BE2C (cell line): ENCODE data around the gene ARMC6.

Source experiments
- DNase-seq: peaks from one replicate; pipeline ENCODE4 v3.0.0-alpha.2; 2020
- H3K27me3 ChIP-seq: fragments of 250-450 bp; sonication (Bioruptor Pico); 2 replicates; pipeline ENCODE4 v1.5.1; 2020; ENCODE audit warnings: mild to moderate bottlenecking
- H3K36me3 ChIP-seq: fragments of 250-450 bp; sonication (Bioruptor Pico); 2 replicates; pipeline ENCODE4 v1.5.1; 2020; ENCODE audit warnings: mild to moderate bottlenecking
- H3K4me1 ChIP-seq: fragments of 250-450 bp; sonication (Bioruptor Pico); 2 replicates; pipeline ENCODE4 v1.5.1; 2020
- H3K4me3 ChIP-seq: 2 replicates; pipeline ENCODE4 v1.5.1; 2011; ENCODE audit warnings: low read depth, low read length
- H3K9me3 ChIP-seq: fragments of 250-450 bp; sonication (Bioruptor Pico); 2 replicates; pipeline ENCODE4 v1.5.1; 2020
- TF ChIP-seq, protein P1 (sequence below): IDR thresholded peaks from 2 replicates; pipeline ENCODE4 v1.5.1; 2012; ENCODE audit warnings: mild to moderate bottlenecking, low read depth, low read length

Gene ARMC6

DNA sequence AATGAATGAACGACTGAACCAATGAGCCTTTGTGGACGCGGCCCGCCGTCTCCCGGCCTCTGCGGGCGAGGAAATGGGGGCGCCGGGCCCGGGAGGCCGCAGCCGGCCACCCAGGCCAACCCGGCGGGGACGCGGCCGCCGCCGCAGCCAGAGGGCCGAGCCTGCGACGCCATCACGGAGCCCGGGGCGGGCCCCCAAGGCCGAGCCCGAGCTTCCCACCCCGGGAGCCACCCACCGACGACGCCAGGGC, 302 bp upstream of the ARMC6 start:
- TF ChIP-seq, protein P1, sequence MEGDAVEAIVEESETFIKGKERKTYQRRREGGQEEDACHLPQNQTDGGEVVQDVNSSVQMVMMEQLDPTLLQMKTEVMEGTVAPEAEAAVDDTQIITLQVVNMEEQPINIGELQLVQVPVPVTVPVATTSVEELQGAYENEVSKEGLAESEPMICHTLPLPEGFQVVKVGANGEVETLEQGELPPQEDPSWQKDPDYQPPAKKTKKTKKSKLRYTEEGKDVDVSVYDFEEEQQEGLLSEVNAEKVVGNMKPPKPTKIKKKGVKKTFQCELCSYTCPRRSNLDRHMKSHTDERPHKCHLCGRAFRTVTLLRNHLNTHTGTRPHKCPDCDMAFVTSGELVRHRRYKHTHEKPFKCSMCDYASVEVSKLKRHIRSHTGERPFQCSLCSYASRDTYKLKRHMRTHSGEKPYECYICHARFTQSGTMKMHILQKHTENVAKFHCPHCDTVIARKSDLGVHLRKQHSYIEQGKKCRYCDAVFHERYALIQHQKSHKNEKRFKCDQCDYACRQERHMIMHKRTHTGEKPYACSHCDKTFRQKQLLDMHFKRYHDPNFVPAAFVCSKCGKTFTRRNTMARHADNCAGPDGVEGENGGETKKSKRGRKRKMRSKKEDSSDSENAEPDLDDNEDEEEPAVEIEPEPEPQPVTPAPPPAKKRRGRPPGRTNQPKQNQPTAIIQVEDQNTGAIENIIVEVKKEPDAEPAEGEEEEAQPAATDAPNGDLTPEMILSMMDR = no peak
- H3K36me3 ChIP-seq = peaks cover 54% of the 10 kb centered on the region
- no peak for DNase-seq
- no peaks in the 10 kb centered on the region for H3K27me3 ChIP-seq
- no peaks in the 10 kb centered on the region for H3K9me3 ChIP-seq
- no peaks in the 10 kb centered on the region for H3K4me1 ChIP-seq
- peak overlapping the region; percentile 89 for H3K4me3 ChIP-seq

DNA sequence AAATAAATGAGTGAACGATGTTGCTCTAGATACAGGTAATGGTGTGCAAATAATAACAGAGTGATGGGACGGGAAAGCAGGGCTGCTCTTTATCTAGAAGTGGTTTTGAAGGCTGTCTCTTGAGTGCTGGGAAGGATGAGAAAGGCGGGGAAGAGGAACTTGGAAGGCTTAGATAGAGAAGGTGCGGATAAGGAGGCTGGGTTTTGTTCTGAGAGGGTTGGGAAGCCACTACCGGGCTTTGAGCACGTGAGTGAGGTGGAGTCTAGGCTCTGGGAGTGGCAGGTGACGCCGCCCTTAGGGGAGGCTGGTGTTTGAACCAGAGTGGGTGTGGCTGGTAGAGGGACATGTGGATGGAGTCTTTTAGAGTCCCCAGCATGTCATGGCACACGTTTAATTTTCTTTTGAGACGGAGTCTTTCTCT, 811 bp downstream of the ARMC6 start:
- no peaks in the 10 kb centered on the region for H3K9me3 ChIP-seq
- no peaks in the 10 kb centered on the region for H3K27me3 ChIP-seq
- DNase-seq = peak; percentile 78
- TF ChIP-seq, protein P1 = no peak
- no peaks in the 10 kb centered on the region for H3K4me1 ChIP-seq
- H3K4me3 ChIP-seq = peak overlapping the region; percentile 69
- H3K36me3 ChIP-seq = peaks cover 52% of the 10 kb centered on the region

DNA sequence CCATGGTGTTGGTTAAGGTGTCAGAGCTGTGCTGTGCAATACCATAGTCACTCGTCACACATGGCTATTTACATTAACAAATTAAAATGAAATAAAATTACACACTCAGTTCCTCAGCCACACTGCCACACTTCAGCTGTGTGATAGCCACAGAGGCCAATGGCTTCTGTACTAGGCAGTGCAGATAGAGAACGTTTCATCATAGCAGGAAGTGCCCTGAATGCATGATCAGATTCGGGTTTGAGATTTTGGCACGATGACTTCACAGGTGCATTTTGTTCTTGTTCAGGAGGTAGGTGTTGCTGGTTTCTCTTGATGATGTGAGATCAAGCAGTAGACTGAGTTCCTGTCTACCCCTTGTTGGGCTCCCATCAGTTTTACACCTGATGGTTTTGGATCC, 6.5 kb downstream of the ARMC6 start:
- no peak for DNase-seq
- peaks cover 69% of the 10 kb centered on the region for H3K36me3 ChIP-seq
- H3K4me3 ChIP-seq = no peak overlapping the region
- no peaks in the 10 kb centered on the region for H3K4me1 ChIP-seq
- no peaks in the 10 kb centered on the region for H3K27me3 ChIP-seq
- TF ChIP-seq, protein P1 = no peak
- no peaks in the 10 kb centered on the region for H3K9me3 ChIP-seq

DNA sequence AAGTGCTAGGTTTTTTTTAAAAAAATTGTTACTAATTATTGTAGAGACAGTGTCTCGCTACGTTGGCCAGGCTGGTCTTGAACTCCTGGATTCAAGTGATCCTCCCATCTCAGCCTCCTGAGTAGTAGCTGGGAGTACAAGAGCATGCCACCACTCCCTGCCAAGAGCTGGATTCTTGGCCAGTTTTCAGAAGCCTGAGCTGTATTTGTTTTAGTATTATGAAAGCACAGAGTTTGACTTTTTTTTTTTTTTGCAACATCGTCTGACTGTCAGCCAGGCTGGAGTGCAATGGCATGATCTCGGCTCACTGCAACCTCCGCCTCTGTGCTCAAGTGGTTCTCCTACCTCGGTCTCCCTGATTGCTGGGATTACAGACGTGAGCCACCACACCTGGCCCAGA, 7.0 kb downstream of the ARMC6 start:
- peaks cover 66% of the 10 kb centered on the region for H3K36me3 ChIP-seq
- TF ChIP-seq, protein P1 = no peak
- no peaks in the 10 kb centered on the region for H3K9me3 ChIP-seq
- H3K27me3 ChIP-seq = no peaks in the 10 kb centered on the region
- no peak for DNase-seq
- no peaks in the 10 kb centered on the region for H3K4me1 ChIP-seq
- no peak overlapping the region for H3K4me3 ChIP-seq

DNA sequence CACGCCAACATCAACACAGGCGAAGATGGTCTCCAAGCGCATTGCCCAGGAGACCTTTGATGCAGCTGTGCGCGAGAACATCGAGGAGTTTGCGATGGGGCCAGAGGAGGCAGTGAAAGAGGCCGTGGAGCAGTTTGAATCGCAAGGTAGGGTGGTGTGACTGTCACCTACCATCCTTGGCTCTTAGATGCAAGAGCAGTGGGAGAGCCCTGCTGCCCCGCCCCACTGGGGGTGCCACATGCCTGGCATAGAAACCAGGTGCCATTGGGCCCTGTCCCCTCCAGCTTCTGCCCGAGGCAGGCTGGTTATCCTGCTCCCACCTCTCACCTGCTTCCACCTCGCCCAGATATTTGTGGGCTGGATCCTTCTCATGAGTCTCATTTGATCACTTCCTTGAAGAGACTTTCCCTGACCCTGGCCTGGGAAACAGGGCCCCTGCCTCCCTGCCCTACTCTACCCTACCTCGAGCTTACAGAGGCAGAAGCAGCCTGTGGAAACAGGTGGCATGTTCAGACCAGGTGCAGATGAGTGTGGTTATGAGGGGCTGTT, 9.4 kb downstream of the ARMC6 start:
- no peak for DNase-seq
- H3K27me3 ChIP-seq = no peaks in the 10 kb centered on the region
- peaks cover 66% of the 10 kb centered on the region for H3K36me3 ChIP-seq
- no peaks in the 10 kb centered on the region for H3K4me1 ChIP-seq
- H3K4me3 ChIP-seq = no peak overlapping the region
- H3K9me3 ChIP-seq = no peaks in the 10 kb centered on the region
- TF ChIP-seq, protein P1 = no peak

DNA sequence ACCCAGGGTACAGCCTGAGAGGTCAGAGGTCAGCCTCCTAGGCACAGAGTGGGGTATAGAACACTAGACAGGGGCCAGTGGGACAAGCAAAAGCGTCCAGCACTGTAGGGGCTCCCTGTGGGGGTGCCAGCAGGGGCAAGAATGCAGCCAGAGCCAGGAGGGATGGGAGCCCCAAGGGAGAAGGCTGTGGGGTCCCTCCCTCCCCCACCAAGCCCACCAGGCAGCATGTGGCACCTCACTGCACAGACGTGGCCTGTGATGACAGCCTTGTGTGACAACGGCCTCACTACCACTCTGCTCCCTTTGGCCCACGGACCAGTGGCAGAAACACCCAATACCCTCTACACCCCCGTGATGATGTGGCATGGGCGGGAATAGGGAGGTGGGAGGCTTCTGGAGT, 10.1 kb downstream of the ARMC6 start:
- DNase-seq = no peak
- Histone ChIP-seq H3K4me3 (no peak overlapping the region), H3K9me3 (no peaks in the 10 kb centered on the region), H3K36me3 (peaks cover 66% of the 10 kb centered on the region), H3K27me3 (no peaks in the 10 kb centered on the region), H3K4me1 (no peaks in the 10 kb centered on the region)
- TF ChIP-seq, protein P1 = no peak
